SK-N-SH (cell line): ENCODE measurements around the gene NKAPL. TPM values are rescaled to one million over a fixed set of nuclear protein-coding genes. Genes with fewer than 3 reads are reported as not detected.

Experiments used
- CTCF ChIA-PET: fragments of 300-600, 350-600 bp; formaldehyde crosslinking; extraction: SDS; loops from one replicate; lab custom pipeline; 2021; lab: Yijun Ruan, JAX
- POLR2A ChIA-PET: fragments of 350-600 bp; sonication (Branson Sonifier 250); formaldehyde crosslinking; extraction: SDS; loops from one replicate; lab custom pipeline; 2020; ENCODE audit warnings: antibody characterized with exemption, inconsistent platforms; lab: Yijun Ruan, JAX
- DNase-seq: peaks from one replicate; pipeline ENCODE4 v3.0.0; 2012
- H2AFZ ChIP-seq: fragments of 200-600 bp; sonication (generic); 2 replicates; pipeline ENCODE4 v1.8.1; 2016; ENCODE audit warnings: antibody characterized with exemption, mild to moderate bottlenecking, low read depth
- H3F3A ChIP-seq: fragments of 200-600 bp; sonication (generic); replicated peaks from 2 replicates; pipeline ENCODE3; 2016; ENCODE audit warnings: antibody characterized with exemption, mild to moderate bottlenecking; ENCODE audit not compliant: insufficient read depth
- H3K27ac ChIP-seq, 2 experiments: fragments of 200-500 bp in 1 of 2; fragments of 200-600 bp in 1 of 2; sonication (Bioruptor generic) in 1 of 2; sonication (generic), shearing (Covaris generic) in 1 of 2; 2 replicates each; pipeline versions ENCODE4 v1.5.1 to v1.6.1; 2014 to 2016; ENCODE audit warnings: low read depth in 2 of 2, inconsistent platforms in 1 of 2, low read length in 1 of 2, mild to moderate bottlenecking in 1 of 2, mixed read lengths in 1 of 2
- H3K27me3 ChIP-seq: fragments of 200-600 bp; sonication (generic), shearing (Covaris generic); 2 replicates; pipeline ENCODE4 v1.6.1; 2016; ENCODE audit warnings: mixed run types; ENCODE audit not compliant: insufficient read depth
- H3K36me3 ChIP-seq, 2 experiments: fragments of 200-500 bp in 1 of 2; fragments of 200-600 bp in 1 of 2; sonication (Bioruptor generic) in 1 of 2; sonication (generic) in 1 of 2; replicated peaks in 1 of 2; 2 replicates each; pipeline versions ENCODE3 to v1.5.1; 2014 to 2016; ENCODE audit warnings: low read length in 1 of 2, mild to moderate bottlenecking in 1 of 2; ENCODE audit not compliant: insufficient read depth in 2 of 2, control insufficient read depth in 1 of 2
- H3K4me1 ChIP-seq, 2 experiments: fragments of 200-500 bp in 1 of 2; fragments of 200-600 bp in 1 of 2; sonication (Bioruptor generic) in 1 of 2; sonication (generic), shearing (Covaris generic) in 1 of 2; 2 replicates each; pipeline versions ENCODE4 v1.5.1 to v1.6.1; 2014 to 2016; ENCODE audit warnings: low read depth in 1 of 2, low read length in 1 of 2, mixed run types in 1 of 2; ENCODE audit not compliant: insufficient read depth in 2 of 2, control insufficient read depth in 1 of 2
- H3K4me2 ChIP-seq: fragments of 200-600 bp; sonication (generic), shearing (Covaris generic); 2 replicates; pipeline ENCODE4 v1.6.1; 2017; ENCODE audit warnings: mixed run types
- H3K4me3 ChIP-seq, 2 experiments: fragments of 200-500 bp in 1 of 2; fragments of 200-600 bp in 1 of 2; sonication (Bioruptor generic) in 1 of 2; sonication (generic), shearing (Covaris generic) in 1 of 2; 2 replicates each; pipeline versions ENCODE4 v1.5.1 to v1.8.1; 2014 to 2016; ENCODE audit warnings: low read depth in 2 of 2, inconsistent platforms in 1 of 2, low read length in 1 of 2, mild to moderate bottlenecking in 1 of 2, mixed read lengths in 1 of 2, moderate library complexity in 1 of 2
- H3K79me2 ChIP-seq: fragments of 200-600 bp; sonication (generic); 2 replicates; pipeline ENCODE4 v1.8.1; 2017; ENCODE audit warnings: mild to moderate bottlenecking; ENCODE audit not compliant: insufficient read depth
- H3K9ac ChIP-seq: fragments of 200-600 bp; sonication (generic); 2 replicates; pipeline ENCODE4 v1.6.1; 2017; ENCODE audit warnings: mixed run types
- H3K9me2 ChIP-seq: fragments of 200-600 bp; sonication (generic); 2 replicates; pipeline ENCODE4 v1.6.1; 2017; ENCODE audit warnings: mixed run types
- H3K9me3 ChIP-seq: fragments of 200-600 bp; sonication (generic); 2 replicates; pipeline ENCODE4 v1.6.1; 2017; ENCODE audit warnings: mixed run types, mild to moderate bottlenecking, moderate library complexity
- H4K20me1 ChIP-seq: fragments of 200-600 bp; sonication (generic); 2 replicates; pipeline ENCODE4 v1.6.1; 2017; ENCODE audit warnings: mild to moderate bottlenecking, mixed run types; ENCODE audit not compliant: insufficient read depth
- CHD2 ChIP-seq: fragments of 150-350 bp; IDR thresholded peaks from 2 replicates; pipeline ENCODE4 v1.6.1; 2018; ENCODE audit warnings: low read length; ENCODE audit not compliant: partially characterized antibody
- ELF1 ChIP-seq: IDR thresholded peaks from 2 replicates; pipeline ENCODE4 v1.4.0; 2012
- EP300 ChIP-seq, 2 experiments: IDR thresholded peaks; 2 replicates each; pipeline versions ENCODE4 v1.4.0 to v1.6.1; 2012; ENCODE audit warnings: borderline replicate concordance in 1 of 2, low read depth in 1 of 2, low read length in 1 of 2
- GABPA ChIP-seq: IDR thresholded peaks from 2 replicates; pipeline ENCODE4 v1.4.0; 2012; ENCODE audit warnings: low read depth, mild to moderate bottlenecking
- GATA2 ChIP-seq: sonication (generic); formaldehyde crosslinking; IDR thresholded peaks from 2 replicates; pipeline ENCODE4 v1.5.0; 2020; ENCODE audit warnings: mild to moderate bottlenecking, missing genetic modification reagents
- JUND ChIP-seq: IDR thresholded peaks from 2 replicates; pipeline ENCODE4 v1.4.0; 2012
- MEF2A ChIP-seq: IDR thresholded peaks from 2 replicates; pipeline ENCODE4 v1.4.0; 2012; ENCODE audit warnings: low read depth, borderline replicate concordance
- NFIC ChIP-seq: IDR thresholded peaks from 2 replicates; pipeline ENCODE4 v1.4.0; 2012; ENCODE audit warnings: borderline replicate concordance
- POLR2AphosphoS5 ChIP-seq: IDR thresholded peaks from 2 replicates; pipeline ENCODE4 v1.6.1; 2012; ENCODE audit warnings: low read depth, low read length
- RAD21 ChIP-seq: IDR thresholded peaks from 2 replicates; pipeline ENCODE4 v1.6.1; 2012; ENCODE audit warnings: mild to moderate bottlenecking, low read length
- TAF1 ChIP-seq: IDR thresholded peaks from 2 replicates; pipeline ENCODE4 v1.6.1; 2012; ENCODE audit warnings: low read depth, mild to moderate bottlenecking, low read length, moderate library complexity, borderline replicate concordance
- TCF12 ChIP-seq: IDR thresholded peaks from 2 replicates; pipeline ENCODE4 v1.4.0; 2012
- YY1 ChIP-seq: IDR thresholded peaks from 2 replicates; pipeline ENCODE4 v1.4.0; 2012; ENCODE audit warnings: low read depth, mild to moderate bottlenecking
- WGBS: methylation state at CpG from one replicate; pipeline ENCODE4 v1.1.6; 2017; ENCODE audit warnings: low lambda C conversion rate; 5-methylcytosine and 5-hydroxymethylcytosine counted together
- polyA plus RNA-seq, 3 experiments: library from polyadenylated mRNA; depleted of rRNA; stranded (reverse); fragments of >200 nt; gene quantifications; 2 replicates each; pipeline ENCODE4 v1.2.3, GENCODE V29; 2012
- TF ChIP-seq, protein P1 (sequence below): fragments of 150-350 bp; IDR thresholded peaks from 2 replicates; pipeline ENCODE4 v1.6.1; 2016; ENCODE audit warnings: mild to moderate bottlenecking, low read depth, low read length
- TF ChIP-seq, protein P2 (sequence below): IDR thresholded peaks from 2 replicates; pipeline ENCODE4 v1.6.1; 2012; ENCODE audit warnings: mild to moderate bottlenecking, low read depth, low read length, moderate library complexity
- TF ChIP-seq, protein P3 (sequence below): IDR thresholded peaks from 2 replicates; pipeline ENCODE4 v1.4.0; 2012; ENCODE audit warnings: low read depth, borderline replicate concordance

NKAPL gene
- polyA plus RNA-seq, 1 of the 3 experiments (the other 2 are of a cell fraction) = not detected

DNA sequence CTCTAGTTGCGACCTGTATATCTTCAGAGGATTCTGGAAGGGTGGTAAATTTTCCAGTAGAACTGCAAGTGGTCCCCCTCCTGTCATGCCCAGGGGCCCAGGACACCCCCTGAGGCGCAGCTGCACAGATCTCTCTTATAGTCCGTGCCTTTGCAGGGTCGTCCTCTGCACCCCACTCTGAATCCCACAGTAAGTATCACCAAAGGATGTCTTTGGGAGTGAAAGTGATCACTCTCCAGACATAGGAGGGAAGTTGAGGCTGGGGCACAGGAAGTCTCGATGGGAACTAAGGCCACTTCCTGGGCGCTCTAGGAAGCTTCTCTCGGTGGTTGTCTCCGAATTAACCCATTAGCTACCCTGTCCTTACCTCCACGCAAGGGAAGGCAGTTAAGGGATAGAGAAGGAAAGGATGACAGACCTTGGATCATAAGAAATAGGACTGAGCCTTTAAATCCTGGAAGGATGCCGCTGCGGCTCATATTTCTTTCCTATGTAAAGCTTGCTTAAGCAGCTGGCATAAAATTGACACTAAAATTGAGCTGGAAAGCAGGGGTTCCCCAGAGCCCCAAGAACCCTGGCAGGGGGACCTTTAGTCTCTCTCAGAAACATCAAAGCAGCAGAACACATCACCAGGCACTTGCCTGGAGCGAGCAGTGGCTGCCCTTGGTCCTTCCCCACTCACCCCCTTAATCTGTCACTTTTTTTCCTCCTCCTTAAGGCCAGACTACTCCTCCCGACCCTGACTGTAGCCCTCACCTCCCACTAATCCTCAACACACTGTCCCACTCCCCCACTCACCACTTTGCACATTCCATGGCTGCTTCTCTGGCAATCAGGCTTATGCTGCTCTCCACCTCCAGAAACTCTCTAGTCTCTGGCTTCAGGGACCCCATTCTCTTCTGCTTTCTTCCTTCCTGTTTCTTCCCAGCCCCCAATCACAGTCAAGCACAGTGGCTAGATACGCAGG is 6.8 kb upstream of the NKAPL start, which contains the start of gene ZKSCAN4 (continued):
- TF ChIP-seq EP300 (IDR thresholded peaks at IDR 0.05; ENCODE audit: borderline replicate concordance in 1 of 2, low read depth in 1 of 2, low read length in 1 of 2) (no peak), ELF1 (peak; percentile 89), TAF1 (peak; percentile 83), NFIC (no peak), MEF2A (no peak), TCF12 (no peak), CHD2 (peak; percentile 88), RAD21 (no peak), GABPA (peak; percentile 98), JUND (no peak), GATA2 (CRISPR knock-in tag) (no peak), YY1 (no peak), POLR2AphosphoS5 (peak; percentile 80)
- TF ChIP-seq, protein P1, sequence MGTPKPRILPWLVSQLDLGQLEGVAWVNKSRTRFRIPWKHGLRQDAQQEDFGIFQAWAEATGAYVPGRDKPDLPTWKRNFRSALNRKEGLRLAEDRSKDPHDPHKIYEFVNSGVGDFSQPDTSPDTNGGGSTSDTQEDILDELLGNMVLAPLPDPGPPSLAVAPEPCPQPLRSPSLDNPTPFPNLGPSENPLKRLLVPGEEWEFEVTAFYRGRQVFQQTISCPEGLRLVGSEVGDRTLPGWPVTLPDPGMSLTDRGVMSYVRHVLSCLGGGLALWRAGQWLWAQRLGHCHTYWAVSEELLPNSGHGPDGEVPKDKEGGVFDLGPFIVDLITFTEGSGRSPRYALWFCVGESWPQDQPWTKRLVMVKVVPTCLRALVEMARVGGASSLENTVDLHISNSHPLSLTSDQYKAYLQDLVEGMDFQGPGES = no peak
- TF ChIP-seq, protein P2, sequence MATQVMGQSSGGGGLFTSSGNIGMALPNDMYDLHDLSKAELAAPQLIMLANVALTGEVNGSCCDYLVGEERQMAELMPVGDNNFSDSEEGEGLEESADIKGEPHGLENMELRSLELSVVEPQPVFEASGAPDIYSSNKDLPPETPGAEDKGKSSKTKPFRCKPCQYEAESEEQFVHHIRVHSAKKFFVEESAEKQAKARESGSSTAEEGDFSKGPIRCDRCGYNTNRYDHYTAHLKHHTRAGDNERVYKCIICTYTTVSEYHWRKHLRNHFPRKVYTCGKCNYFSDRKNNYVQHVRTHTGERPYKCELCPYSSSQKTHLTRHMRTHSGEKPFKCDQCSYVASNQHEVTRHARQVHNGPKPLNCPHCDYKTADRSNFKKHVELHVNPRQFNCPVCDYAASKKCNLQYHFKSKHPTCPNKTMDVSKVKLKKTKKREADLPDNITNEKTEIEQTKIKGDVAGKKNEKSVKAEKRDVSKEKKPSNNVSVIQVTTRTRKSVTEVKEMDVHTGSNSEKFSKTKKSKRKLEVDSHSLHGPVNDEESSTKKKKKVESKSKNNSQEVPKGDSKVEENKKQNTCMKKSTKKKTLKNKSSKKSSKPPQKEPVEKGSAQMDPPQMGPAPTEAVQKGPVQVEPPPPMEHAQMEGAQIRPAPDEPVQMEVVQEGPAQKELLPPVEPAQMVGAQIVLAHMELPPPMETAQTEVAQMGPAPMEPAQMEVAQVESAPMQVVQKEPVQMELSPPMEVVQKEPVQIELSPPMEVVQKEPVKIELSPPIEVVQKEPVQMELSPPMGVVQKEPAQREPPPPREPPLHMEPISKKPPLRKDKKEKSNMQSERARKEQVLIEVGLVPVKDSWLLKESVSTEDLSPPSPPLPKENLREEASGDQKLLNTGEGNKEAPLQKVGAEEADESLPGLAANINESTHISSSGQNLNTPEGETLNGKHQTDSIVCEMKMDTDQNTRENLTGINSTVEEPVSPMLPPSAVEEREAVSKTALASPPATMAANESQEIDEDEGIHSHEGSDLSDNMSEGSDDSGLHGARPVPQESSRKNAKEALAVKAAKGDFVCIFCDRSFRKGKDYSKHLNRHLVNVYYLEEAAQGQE = peak; percentile 26; the same call in 1 of the 2 replicates

DNA sequence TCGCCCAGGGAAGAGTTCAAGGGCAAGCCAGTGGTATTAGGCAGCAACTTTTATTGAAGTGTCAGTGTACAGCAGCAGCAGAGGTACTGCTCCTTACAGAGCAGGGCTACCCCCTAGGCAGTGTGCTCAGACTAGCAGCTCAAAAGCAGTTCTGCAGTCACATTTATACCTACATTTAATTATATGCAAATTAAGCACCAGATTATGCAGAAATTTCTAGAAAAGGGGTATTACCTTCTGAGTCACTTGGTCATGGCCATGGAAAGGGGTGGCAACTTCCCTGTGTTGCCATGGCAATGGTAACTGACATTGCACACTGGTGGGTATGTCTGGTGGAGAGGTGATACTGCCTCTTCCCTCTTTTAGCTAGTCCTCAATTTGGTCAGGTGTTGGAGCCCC is 5.0 kb upstream of the NKAPL start:
- H3K27me3 ChIP-seq = no peaks in the 10 kb centered on the region
- peaks cover 5 to 12% of the 10 kb centered on the region in 2 experiments; a peak in 3 of 4 replicates for H3K4me1 ChIP-seq
- WGBS = 60% methylated on average over 1 of the region's 1 CpG
- H3K9me3 ChIP-seq = no peaks in the 10 kb centered on the region
- CTCF ChIA-PET = no interaction called here
- H3F3A ChIP-seq = no peaks in the 10 kb centered on the region
- peaks cover 19% of the 10 kb centered on the region for H3K79me2 ChIP-seq
- peaks cover 0 to 7% of the 10 kb centered on the region in 2 experiments for H3K36me3 ChIP-seq
- H2AFZ ChIP-seq = no peak overlapping the region
- H3K4me2 ChIP-seq = no peak overlapping the region
- H3K9ac ChIP-seq = no peak overlapping the region
- H4K20me1 ChIP-seq = no peaks in the 10 kb centered on the region
- DNase-seq = no peak
- no peak overlapping the region for H3K27ac ChIP-seq
- POLR2A ChIA-PET = interaction anchor here (3.2 kb wide), 1 partner anchor 12 kb away, joined by 29 read pairs; the partner anchor contains the start of gene ZSCAN26
- no peak overlapping the region for H3K4me3 ChIP-seq
- H3K9me2 ChIP-seq = no peaks in the 10 kb centered on the region
- TF ChIP-seq, protein P1 = no peak
- TF ChIP-seq ELF1 (no peak), JUND (no peak), POLR2AphosphoS5 (no peak), MEF2A (no peak), EP300 (IDR thresholded peaks at IDR 0.05; ENCODE audit: borderline replicate concordance in 1 of 2, low read depth in 1 of 2, low read length in 1 of 2) (no peak)
- TF ChIP-seq, protein P2 = no peak
- TF ChIP-seq, protein P3, sequence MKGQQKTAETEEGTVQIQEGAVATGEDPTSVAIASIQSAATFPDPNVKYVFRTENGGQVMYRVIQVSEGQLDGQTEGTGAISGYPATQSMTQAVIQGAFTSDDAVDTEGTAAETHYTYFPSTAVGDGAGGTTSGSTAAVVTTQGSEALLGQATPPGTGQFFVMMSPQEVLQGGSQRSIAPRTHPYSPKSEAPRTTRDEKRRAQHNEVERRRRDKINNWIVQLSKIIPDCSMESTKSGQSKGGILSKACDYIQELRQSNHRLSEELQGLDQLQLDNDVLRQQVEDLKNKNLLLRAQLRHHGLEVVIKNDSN = no peak
